HEK293 (cell line): ENCODE measurements around the gene APH1A.

ENCODE experiments used
- BCL6B ChIP-seq: fragments of 450-650 bp; formaldehyde crosslinking; IDR thresholded peaks from 2 replicates; pipeline ENCODE4 v1.5.1; 2017; ENCODE audit warnings: missing biosample characterization, missing genetic modification characterization
- INSM2 ChIP-seq: fragments of 450-650 bp; formaldehyde crosslinking; IDR thresholded peaks from 2 replicates; pipeline ENCODE4 v1.5.1; 2016; ENCODE audit warnings: missing biosample characterization, missing genetic modification characterization
- KLF10 ChIP-seq: fragments of 450-650 bp; IDR thresholded peaks from 2 replicates; pipeline ENCODE4 v1.5.1; 2018; ENCODE audit warnings: missing biosample characterization, mild to moderate bottlenecking, missing genetic modification characterization
- OSR2 ChIP-seq: fragments of 450-650 bp; formaldehyde crosslinking; IDR thresholded peaks from 2 replicates; pipeline ENCODE4 v1.5.1; 2016; ENCODE audit warnings: missing biosample characterization, missing genetic modification characterization
- PATZ1 ChIP-seq: fragments of 450-650 bp; formaldehyde crosslinking; IDR thresholded peaks from 2 replicates; pipeline ENCODE4 v1.5.1; 2016; ENCODE audit warnings: missing biosample characterization, missing genetic modification characterization
- RBAK ChIP-seq: fragments of 450-650 bp; formaldehyde crosslinking; IDR thresholded peaks from 2 replicates; pipeline ENCODE4 v1.5.1; 2016; ENCODE audit warnings: missing biosample characterization, missing genetic modification characterization
- REST ChIP-seq: fragments of 450-650 bp; formaldehyde crosslinking; IDR thresholded peaks from 2 replicates; pipeline ENCODE4 v1.5.1; 2016; ENCODE audit warnings: missing biosample characterization, missing genetic modification characterization
- ZFP3 ChIP-seq: fragments of 450-650 bp; formaldehyde crosslinking; IDR thresholded peaks from 2 replicates; pipeline ENCODE4 v1.5.1; 2016; ENCODE audit warnings: low read depth, missing biosample characterization, missing genetic modification characterization
- ZNF112 ChIP-seq: fragments of 450-650 bp; formaldehyde crosslinking; IDR thresholded peaks from 2 replicates; pipeline ENCODE4 v1.5.0; 2017; ENCODE audit warnings: missing biosample characterization, missing genetic modification characterization
- ZNF114 ChIP-seq: fragments of 450-650 bp; formaldehyde crosslinking; IDR thresholded peaks from 2 replicates; pipeline ENCODE4 v1.5.0; 2017; ENCODE audit warnings: missing biosample characterization, missing genetic modification characterization
- ZNF132 ChIP-seq: fragments of 450-650 bp; formaldehyde crosslinking; IDR thresholded peaks from 2 replicates; pipeline ENCODE4 v1.5.1; 2017; ENCODE audit warnings: missing biosample characterization, missing genetic modification characterization, borderline replicate concordance
- ZNF140 ChIP-seq: fragments of 450-650 bp; formaldehyde crosslinking; IDR thresholded peaks from 2 replicates; pipeline ENCODE4 v1.5.1; 2016; ENCODE audit warnings: missing biosample characterization, missing genetic modification characterization
- ZNF16 ChIP-seq: fragments of 450-650 bp; formaldehyde crosslinking; IDR thresholded peaks from 2 replicates; pipeline ENCODE4 v1.5.1; 2016; ENCODE audit warnings: low read depth, missing biosample characterization, missing genetic modification characterization
- ZNF202 ChIP-seq: fragments of 450-650 bp; formaldehyde crosslinking; IDR thresholded peaks from 2 replicates; pipeline ENCODE4 v1.5.1; 2016; ENCODE audit warnings: missing biosample characterization, missing genetic modification characterization, borderline replicate concordance
- ZNF324 ChIP-seq: fragments of 450-650 bp; formaldehyde crosslinking; IDR thresholded peaks from 2 replicates; pipeline ENCODE4 v1.5.1; 2016; ENCODE audit warnings: missing biosample characterization, missing genetic modification characterization
- ZNF335 ChIP-seq: fragments of 450-650 bp; formaldehyde crosslinking; conservative IDR thresholded peaks from 2 replicates; pipeline ENCODE4 v1.5.1; 2016; ENCODE audit warnings: missing biosample characterization, missing genetic modification characterization
- ZNF48 ChIP-seq: fragments of 450-650 bp; formaldehyde crosslinking; IDR thresholded peaks from 2 replicates; pipeline ENCODE4 v1.5.1; 2016; ENCODE audit warnings: missing biosample characterization, missing genetic modification characterization
- ZNF518A ChIP-seq: fragments of 450-650 bp; formaldehyde crosslinking; conservative IDR thresholded peaks from 2 replicates; pipeline ENCODE4 v1.5.1; 2016; ENCODE audit warnings: low read depth, missing biosample characterization, missing genetic modification characterization
- ZNF561 ChIP-seq: fragments of 450-650 bp; IDR thresholded peaks from 2 replicates; pipeline ENCODE4 v1.5.1; 2018; ENCODE audit warnings: missing biosample characterization, missing genetic modification characterization, borderline replicate concordance
- ZNF600 ChIP-seq: fragments of 450-650 bp; formaldehyde crosslinking; IDR thresholded peaks from 2 replicates; pipeline ENCODE4 v1.5.1; 2016; ENCODE audit warnings: missing biosample characterization, missing genetic modification characterization
- ZNF658 ChIP-seq: fragments of 450-650 bp; formaldehyde crosslinking; IDR thresholded peaks from 2 replicates; pipeline ENCODE4; 2016; ENCODE audit warnings: missing biosample characterization, missing genetic modification characterization
- ZNF76 ChIP-seq: fragments of 450-650 bp; formaldehyde crosslinking; IDR thresholded peaks from 2 replicates; pipeline ENCODE4; 2016; ENCODE audit warnings: low read depth, missing biosample characterization, missing genetic modification characterization, borderline replicate concordance
- ZNF830 ChIP-seq: fragments of 450-650 bp; IDR thresholded peaks from 2 replicates; pipeline ENCODE4 v1.5.0; 2018; ENCODE audit warnings: missing biosample characterization, missing genetic modification characterization, low read depth, mild to moderate bottlenecking, moderate library complexity
- ZSCAN23 ChIP-seq: fragments of 450-650 bp; formaldehyde crosslinking; IDR thresholded peaks from 2 replicates; pipeline ENCODE4 v1.5.1; 2016; ENCODE audit warnings: missing biosample characterization, missing genetic modification characterization
- ZXDB ChIP-seq: fragments of 450-650 bp; formaldehyde crosslinking; IDR thresholded peaks from 2 replicates; pipeline ENCODE4 v1.5.1; 2016; ENCODE audit warnings: missing biosample characterization, missing genetic modification characterization

The APH1A gene

GRCh38 chr1:150268705-150269403, at the start of gene APH1A (continued):
- TF ChIP-seq ZNF335 (tag by site-specific recombination): peak; percentile 96
- TF ChIP-seq REST: no peak
- TF ChIP-seq ZNF202 (tag by site-specific recombination): no peak
- no peak for TF ChIP-seq BCL6B
- peak; percentile 60; the same call in 1 of the 2 replicates for TF ChIP-seq ZNF518A (tag by site-specific recombination)
- peak; percentile 16; the same call in 1 of the 2 replicates for TF ChIP-seq ZNF600 (tag by site-specific recombination)
- no peak for TF ChIP-seq ZNF16 (tag by site-specific recombination)
- TF ChIP-seq ZSCAN23 (tag by site-specific recombination): no peak
- no peak for TF ChIP-seq OSR2 (tag by site-specific recombination)
- TF ChIP-seq RBAK (tag by site-specific recombination): no peak
- TF ChIP-seq ZNF112: no peak
- no peak for TF ChIP-seq ZNF132 (tag by site-specific recombination)
- no peak for TF ChIP-seq ZNF140 (tag by site-specific recombination)
- no peak for TF ChIP-seq ZNF114 (tag by site-specific recombination)
- TF ChIP-seq ZNF561 (tag by site-specific recombination): peak; percentile 91
- TF ChIP-seq ZNF830 (tag by site-specific recombination): no peak
- TF ChIP-seq ZNF48 (tag by site-specific recombination): no peak
- peak; percentile 90 for TF ChIP-seq ZXDB
- TF ChIP-seq ZNF76: peak; percentile 91
- peak; percentile 99 for TF ChIP-seq PATZ1 (tag by site-specific recombination)
- peak; percentile 48; the same call in 1 of the 2 replicates for TF ChIP-seq INSM2
- TF ChIP-seq ZNF658: no peak
- TF ChIP-seq ZNF324 (tag by site-specific recombination): no peak; the same call in 1 of the 2 replicates
- peak; percentile 93 for TF ChIP-seq KLF10 (tag by site-specific recombination)
- no peak for TF ChIP-seq ZFP3 (tag by site-specific recombination)
